ENCODE measurements around the gene SIT1.

SIT1 gene

GRCh38 chr9:35599763-35600604 lies 50.7 kb downstream of the SIT1 start:
- H3K4me1 ChIP-seq (ENCODE audit: control insufficient read depth, insufficient read depth, low read length, poor library complexity, severe bottlenecking), result peaks cover 8% of the 10 kb centered on the region
- H3K36me3 ChIP-seq (ENCODE audit: control insufficient read depth, insufficient read depth, low read length), result no peaks in the 10 kb centered on the region
- no peaks in the 10 kb centered on the region for H3K9me3 ChIP-seq (ENCODE audit: control insufficient read depth, low read length)
- H3K4me3 ChIP-seq (ENCODE audit: insufficient read depth, low read depth, low read length, poor library complexity, severe bottlenecking), result no peak overlapping the region
- H3K27ac ChIP-seq (ENCODE audit: insufficient read depth, low read length, poor library complexity, severe bottlenecking), result no peak overlapping the region
- no peaks in the 10 kb centered on the region for H3K27me3 ChIP-seq (replicated peaks; ENCODE audit: control insufficient read depth, insufficient read depth, low read length, poor library complexity, severe bottlenecking)
- DNase-seq, result no peak
